ENCODE data around the gene CHMP4B. TPM values are rescaled to one million over a fixed set of nuclear protein-coding genes. Genes with fewer than 3 reads are reported as not detected.

The CHMP4B gene
- total and polyA plus RNA-seq, 7 donors: 102 to 394 (median 115) TPM

GRCh38 chr20:33866398-33867100 lies 55.4 kb downstream of the CHMP4B start:
- TF ChIP-seq POLR2A (IDR thresholded peaks at IDR 0.05) (no peak), CTCF (IDR thresholded peaks at IDR 0.05) (no peak), POLR2AphosphoS5 (IDR thresholded peaks at IDR 0.05) (no peak), EP300 (IDR thresholded peaks at IDR 0.05) (no peak)
- Histone ChIP-seq H3K4me3 (no peak overlapping the region), H3K4me1 (peaks cover 0 to 35% (median 18%) of the 10 kb centered on the region in 4 donors), H3K27ac (no peak overlapping the region), H3K27me3 (no peaks in the 10 kb centered on the region), H3K36me3 (no peaks in the 10 kb centered on the region), H3K9me3 (no peaks in the 10 kb centered on the region)
- intact Hi-C loops (cut with DNase I): loop anchor here (5.0 kb wide), 1 partner anchor 66 kb away; no protein-coding TSS in a partner anchor
- WGBS, 2 donors: 89 to 91% methylated on average over 11 of the region's 11 CpGs
- no peak for DNase-seq

GRCh38 chr20:33868042-33868441 lies 56.9 kb downstream of the CHMP4B start:
- WGBS, 2 donors: 86 to 89% methylated on average over 7 of the region's 7 CpGs
- peaks cover 0 to 34% (median 16%) of the 10 kb centered on the region in 4 donors for H3K4me1 ChIP-seq
- no peaks in the 10 kb centered on the region for H3K9me3 ChIP-seq
- DNase-seq: no peak
- H3K36me3 ChIP-seq: no peaks in the 10 kb centered on the region
- H3K27me3 ChIP-seq: no peaks in the 10 kb centered on the region
- H3K27ac ChIP-seq: no peak overlapping the region
- TF ChIP-seq POLR2AphosphoS5 (IDR thresholded peaks at IDR 0.05) (no peak), POLR2A (IDR thresholded peaks at IDR 0.05) (no peak), CTCF (IDR thresholded peaks at IDR 0.05) (no peak), EP300 (IDR thresholded peaks at IDR 0.05) (no peak)
- no peak overlapping the region for H3K4me3 ChIP-seq
- intact Hi-C loops (cut with DNase I): loop anchor here (5.0 kb wide), 1 partner anchor 64 kb away; no protein-coding TSS in a partner anchor

DNA sequence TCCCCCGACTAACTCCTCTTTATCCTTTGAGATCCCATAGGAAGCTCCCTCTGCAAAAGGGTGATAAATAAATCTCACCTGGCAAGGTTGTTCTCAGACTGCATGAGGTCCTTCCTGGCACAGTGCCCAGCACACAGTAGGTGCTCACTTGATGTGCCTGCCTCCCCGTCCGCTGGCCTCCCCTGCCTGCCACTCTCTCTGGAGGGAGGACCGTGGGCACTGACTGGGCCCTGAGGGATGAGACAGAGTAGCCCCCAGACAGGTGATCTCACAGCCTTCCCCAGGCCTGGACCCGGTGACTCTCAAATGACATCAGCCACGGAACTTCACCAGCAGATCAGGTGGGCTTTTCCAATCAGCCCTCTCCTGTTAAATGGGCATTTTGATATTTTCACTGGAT lies 57.4 kb downstream of the CHMP4B start:
- Histone ChIP-seq H3K9me3 (no peaks in the 10 kb centered on the region), H3K27ac (no peak overlapping the region), H3K4me3 (no peak overlapping the region), H3K27me3 (no peaks in the 10 kb centered on the region), H3K36me3 (no peaks in the 10 kb centered on the region), H3K4me1 (peaks cover 0 to 28% (median 13%) of the 10 kb centered on the region in 4 donors)
- no peak for TF ChIP-seq POLR2A (IDR thresholded peaks at IDR 0.05)
- no peak for TF ChIP-seq EP300 (IDR thresholded peaks at IDR 0.05)
- no peak for TF ChIP-seq POLR2AphosphoS5 (IDR thresholded peaks at IDR 0.05)
- no peak for TF ChIP-seq CTCF (IDR thresholded peaks at IDR 0.05)
- DNase-seq: no peak
- 78 to 84% methylated on average over 6 of the region's 6 CpGs for WGBS, 2 donors
- intact Hi-C loops (cut with DNase I): loop anchor here (5.0 kb wide), 1 partner anchor 64 kb away; no protein-coding TSS in a partner anchor

DNA sequence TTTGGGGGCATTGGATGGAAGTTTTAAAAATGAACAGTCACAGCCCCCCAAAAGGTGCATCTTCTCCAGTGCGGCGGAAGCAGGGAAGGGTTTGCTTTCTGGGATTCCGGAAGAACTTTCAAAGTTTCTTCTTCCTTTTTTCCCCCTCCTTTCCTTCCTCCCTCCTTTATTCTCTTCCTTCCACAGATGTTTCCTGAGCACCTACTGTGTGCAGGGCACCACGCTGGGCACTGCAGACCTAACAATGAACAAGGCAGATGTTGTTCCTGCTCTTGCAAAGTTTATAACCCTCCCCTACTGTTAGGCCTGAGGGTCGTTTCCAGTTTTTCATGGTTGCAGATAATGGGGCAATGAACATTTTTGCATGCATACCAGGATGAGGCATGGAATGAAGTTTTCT lies 58.1 kb downstream of the CHMP4B start:
- H3K27ac ChIP-seq: no peak overlapping the region
- 75 to 85% methylated on average over 5 of the region's 5 CpGs for WGBS, 2 donors
- TF ChIP-seq EP300 (IDR thresholded peaks at IDR 0.05) (no peak), POLR2AphosphoS5 (IDR thresholded peaks at IDR 0.05) (no peak), CTCF (IDR thresholded peaks at IDR 0.05) (no peak), POLR2A (IDR thresholded peaks at IDR 0.05) (no peak)
- no peaks in the 10 kb centered on the region for H3K36me3 ChIP-seq
- intact Hi-C loops (cut with DNase I): loop anchor here (5.0 kb wide), 1 partner anchor 63 kb away; no protein-coding TSS in a partner anchor
- H3K4me3 ChIP-seq: no peak overlapping the region
- no peaks in the 10 kb centered on the region for H3K27me3 ChIP-seq
- peaks cover 0 to 27% (median 13%) of the 10 kb centered on the region in 4 donors for H3K4me1 ChIP-seq
- DNase-seq: no peak
- H3K9me3 ChIP-seq: no peaks in the 10 kb centered on the region

Data from sigmoid colon (tissue), 7 donors.